CD4-positive, alpha-beta memory T cell (primary cell): Measurements from ENCODE around the gene LPAR3. TPM values are rescaled to one million over a fixed set of nuclear protein-coding genes. Genes with fewer than 3 reads are reported as not detected.

Source experiments
- CTCF ChIA-PET: fragments of 350-600 bp; sonication (Branson Sonifier 250); formaldehyde crosslinking; loops from one replicate; lab custom pipeline; 2021; ENCODE audit warnings: inconsistent platforms; ENCODE audit not compliant: partially characterized antibody; lab: Charles Lee
- POLR2A ChIA-PET: fragments of 350-600 bp; sonication (Branson Sonifier 250); formaldehyde crosslinking; loops from one replicate; lab custom pipeline; 2021; ENCODE audit not compliant: partially characterized antibody; lab: Charles Lee
- DNase-seq, 5 donors: peaks; one replicate each; pipeline versions ENCODE4 v3.0.0 to v3.0.0-alpha.2; 2020 to 2022; ENCODE audit warnings: mixed read lengths in 1 of 5
- H3K27ac ChIP-seq: one replicate; pipeline ENCODE4 v1.7.0; 2013; ENCODE audit warnings: low read depth, low read length
- H3K27me3 ChIP-seq: 2 replicates; pipeline ENCODE4 v1.7.0; 2013; ENCODE audit warnings: mild to moderate bottlenecking, low read length, moderate library complexity; ENCODE audit not compliant: insufficient read depth
- H3K36me3 ChIP-seq: 2 replicates; pipeline ENCODE4 v1.7.0; 2013; ENCODE audit warnings: mild to moderate bottlenecking, low read length, moderate library complexity; ENCODE audit not compliant: insufficient read depth
- H3K4me1 ChIP-seq: 2 replicates; pipeline ENCODE4 v1.7.0; 2013; ENCODE audit warnings: mild to moderate bottlenecking, low read length, moderate library complexity; ENCODE audit not compliant: insufficient read depth
- H3K4me3 ChIP-seq, 2 donors: one replicate each; pipeline ENCODE4 v1.7.0; 2013; ENCODE audit warnings: low read length in 2 of 2, mild to moderate bottlenecking in 1 of 2
- H3K9me3 ChIP-seq, 2 donors: one replicate each; pipeline ENCODE4 v1.7.0; 2013; ENCODE audit warnings: low read length in 2 of 2, control low read depth in 1 of 2; ENCODE audit not compliant: control insufficient read depth in 1 of 2
- H3K27ac Mint-ChIP-seq, 7 donors: one replicate each; pipeline ENCODE4 v1.8.0; 2020 to 2021; ENCODE audit warnings: mixed read lengths in 7 of 7, mild to moderate bottlenecking in 6 of 7, inconsistent platforms in 3 of 7, moderate library complexity in 3 of 7
- H3K27me3 Mint-ChIP-seq, 2 donors: one replicate each; pipeline ENCODE4 v1.8.0; 2020 to 2021; ENCODE audit warnings: mixed read lengths in 2 of 2
- H3K36me3 Mint-ChIP-seq, 2 donors: one replicate each; pipeline ENCODE4 v1.8.0; 2020 to 2021; ENCODE audit warnings: mixed read lengths in 2 of 2, inconsistent platforms in 1 of 2, mild to moderate bottlenecking in 1 of 2
- H3K4me1 Mint-ChIP-seq, 4 donors: one replicate each; pipeline ENCODE4 v1.8.0; 2020 to 2021; ENCODE audit warnings: mixed read lengths in 4 of 4, mild to moderate bottlenecking in 1 of 4
- H3K4me3 Mint-ChIP-seq, 8 donors: one replicate each; pipeline ENCODE4 v1.8.0; 2020 to 2021; ENCODE audit warnings: mixed read lengths in 8 of 8, mild to moderate bottlenecking in 7 of 8, moderate library complexity in 6 of 8, inconsistent platforms in 3 of 8
- H3K9me3 Mint-ChIP-seq, 8 donors: one replicate each; pipeline ENCODE4 v1.8.0; 2020 to 2021; ENCODE audit warnings: mixed read lengths in 8 of 8, mild to moderate bottlenecking in 5 of 8, inconsistent platforms in 3 of 8, moderate library complexity in 1 of 8
- intact Hi-C: fragments of 100-400 bp; cut with micrococcal nuclease; formaldehyde crosslinking; loops from one replicate; pipeline ENCODE4 v1.15.1; 2023
- polyA plus RNA-seq, 2 donors: library from polyadenylated mRNA; unstranded; fragments of 300-500 nt; fragmentation: Illumina TruSeq; gene quantifications; one replicate each; pipeline ENCODE4 v1.2.3, GENCODE V29; 2021
- total RNA-seq, 2 experiments: library from RNA; stranded (reverse); gene quantifications; one replicate each; pipeline ENCODE4 v1.2.3, GENCODE V29; 2021

Gene LPAR3
- total and polyA plus RNA-seq, 4 experiments from 2014 or later, result 2.4 to 4.1 (median 3.1) TPM

DNA sequence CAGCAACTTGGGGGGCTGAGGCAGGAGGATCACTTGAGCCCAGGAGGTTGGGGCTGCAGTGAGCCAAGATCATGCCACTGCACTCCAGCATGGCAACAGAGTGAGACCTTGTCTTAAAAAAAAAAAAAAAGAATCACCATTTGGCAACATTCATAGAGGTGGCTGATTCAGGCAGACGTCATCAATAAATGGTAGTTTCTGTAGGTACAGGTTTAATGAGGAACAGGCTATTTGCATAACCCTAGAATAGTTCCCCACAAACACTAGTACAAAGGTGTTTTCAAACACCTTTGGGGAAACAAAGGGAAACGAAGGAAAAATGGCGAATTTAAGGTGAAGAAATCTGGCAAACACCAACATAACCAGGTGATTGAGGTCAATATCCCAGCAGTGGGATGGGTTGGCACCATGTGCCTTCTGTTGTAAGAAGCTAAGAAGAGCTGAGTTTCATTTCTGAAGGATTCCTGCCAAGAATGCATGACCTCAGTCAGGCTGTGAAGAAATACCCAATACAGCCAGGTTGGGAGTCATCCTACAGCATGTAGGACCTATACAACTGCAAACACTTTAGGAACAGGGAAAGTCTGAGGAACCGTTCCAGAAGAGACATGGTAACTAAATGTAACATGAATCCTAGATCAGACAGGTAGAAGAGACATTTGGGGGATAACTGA, 5.6 kb downstream of the LPAR3 start:
- H3K9me3 Mint-ChIP-seq, result no peaks in the 10 kb centered on the region
- H3K27ac ChIP-seq, result no peak overlapping the region
- intact Hi-C loops, result no loop called here
- ChIA-PET CTCF (no interaction called here), POLR2A (no interaction called here)
- H3K4me1 ChIP-seq, result peaks cover 17% of the 10 kb centered on the region
- H3K27me3 Mint-ChIP-seq, result peaks cover 1 to 7% of the 10 kb centered on the region in 2 donors
- DNase-seq, result no peak
- no peak overlapping the region for H3K27ac Mint-ChIP-seq
- no peaks in the 10 kb centered on the region for H3K36me3 Mint-ChIP-seq
- H3K4me3 ChIP-seq, result no peak overlapping the region
- H3K36me3 ChIP-seq, result no peaks in the 10 kb centered on the region
- no peak overlapping the region for H3K4me3 Mint-ChIP-seq
- H3K27me3 ChIP-seq, result no peaks in the 10 kb centered on the region
- H3K4me1 Mint-ChIP-seq, result peaks cover 14 to 41% (median 18%) of the 10 kb centered on the region in 4 donors
- H3K9me3 ChIP-seq, result no peaks in the 10 kb centered on the region

DNA sequence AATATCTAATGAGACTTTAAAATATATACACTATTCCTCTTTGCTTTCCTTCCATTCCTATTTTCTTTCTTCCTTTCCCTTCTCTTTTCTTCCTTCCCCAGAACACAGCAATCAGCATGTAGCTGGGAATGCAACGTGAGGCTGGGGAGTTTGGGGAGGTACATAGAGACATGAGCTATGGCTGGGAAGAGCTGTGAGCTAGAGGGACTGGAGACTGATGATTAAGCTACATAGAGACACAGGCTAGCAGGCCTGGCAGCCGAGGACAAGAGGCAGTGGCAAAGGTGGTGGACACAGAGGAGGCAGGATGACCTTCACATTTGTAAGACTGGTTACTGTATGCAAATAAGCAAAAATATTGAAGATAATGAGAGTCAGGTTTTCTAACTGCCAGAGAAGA, 7.5 kb downstream of the LPAR3 start:
- intact Hi-C loops, result no loop called here
- CTCF ChIA-PET, result no interaction called here

DNA sequence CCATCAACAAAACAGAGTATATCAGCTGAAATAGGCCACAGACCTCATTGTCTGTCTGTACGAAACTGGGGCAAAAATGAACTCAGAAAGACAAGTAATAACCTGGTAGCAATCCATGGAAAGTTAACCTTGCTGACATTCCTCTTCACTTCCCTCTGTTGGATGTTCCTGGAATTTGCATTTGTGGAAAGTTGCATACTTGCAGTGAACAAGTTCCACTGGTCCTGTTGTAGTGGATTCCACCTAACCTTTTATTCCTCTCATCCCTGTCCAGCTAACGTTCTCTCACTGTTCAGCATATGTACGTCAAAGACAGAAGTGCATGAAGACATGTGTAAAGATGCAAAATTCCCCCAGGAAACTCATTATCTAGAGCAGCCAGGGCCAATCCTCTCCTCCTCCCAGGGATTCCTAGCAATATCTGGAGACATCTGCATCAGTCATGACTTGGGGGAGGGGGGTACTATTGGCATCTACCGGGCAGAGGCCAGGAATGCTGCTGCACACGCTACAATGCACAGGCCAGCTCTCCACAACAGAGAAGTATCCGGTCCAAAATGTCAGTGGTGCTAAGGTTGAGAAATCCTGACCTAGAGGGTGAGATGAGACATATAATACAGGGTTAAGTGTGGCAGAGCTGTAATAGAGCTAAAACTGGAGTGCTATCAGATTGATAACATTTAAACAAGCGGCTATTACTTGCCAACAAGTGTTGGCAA, 8.2 kb downstream of the LPAR3 start:
- intact Hi-C loops, result no loop called here
- Mint-ChIP-seq H3K4me1 (peaks cover 9 to 18% (median 12%) of the 10 kb centered on the region in 4 donors), H3K9me3 (peaks cover 0 to 7% (median 0%) of the 10 kb centered on the region in 8 donors), H3K36me3 (peaks cover 0 to 5% of the 10 kb centered on the region in 2 donors), H3K4me3 (no peak overlapping the region), H3K27ac (no peak overlapping the region), H3K27me3 (peaks cover 0 to 2% of the 10 kb centered on the region in 2 donors)
- Histone ChIP-seq H3K27me3 (no peaks in the 10 kb centered on the region), H3K9me3 (no peaks in the 10 kb centered on the region), H3K4me1 (peaks cover 15% of the 10 kb centered on the region), H3K36me3 (no peaks in the 10 kb centered on the region), H3K27ac (no peak overlapping the region), H3K4me3 (no peak overlapping the region)
- DNase-seq, result no peak
- CTCF ChIA-PET, result no interaction called here
- POLR2A ChIA-PET, result no interaction called here

More for the DNA sequence above, 7.5 kb downstream of the LPAR3 start:
- H3K4me1 ChIP-seq, result peaks cover 15% of the 10 kb centered on the region
- no peak for DNase-seq
- peaks cover 11 to 25% (median 13%) of the 10 kb centered on the region in 4 donors for H3K4me1 Mint-ChIP-seq
- no peaks in the 10 kb centered on the region for H3K36me3 ChIP-seq
- peaks cover 0 to 2% of the 10 kb centered on the region in 2 donors for H3K27me3 Mint-ChIP-seq
- no peaks in the 10 kb centered on the region for H3K36me3 Mint-ChIP-seq
- no peak overlapping the region for H3K4me3 ChIP-seq
- POLR2A ChIA-PET, result no interaction called here
- H3K27me3 ChIP-seq, result no peaks in the 10 kb centered on the region
- H3K27ac ChIP-seq, result no peak overlapping the region
- peak overlapping the region in 1 of 7 donors; percentile 27 for H3K27ac Mint-ChIP-seq
- H3K4me3 Mint-ChIP-seq, result no peak overlapping the region
- H3K9me3 ChIP-seq, result no peaks in the 10 kb centered on the region
- peaks cover 0 to 7% (median 0%) of the 10 kb centered on the region in 8 donors for H3K9me3 Mint-ChIP-seq

DNA sequence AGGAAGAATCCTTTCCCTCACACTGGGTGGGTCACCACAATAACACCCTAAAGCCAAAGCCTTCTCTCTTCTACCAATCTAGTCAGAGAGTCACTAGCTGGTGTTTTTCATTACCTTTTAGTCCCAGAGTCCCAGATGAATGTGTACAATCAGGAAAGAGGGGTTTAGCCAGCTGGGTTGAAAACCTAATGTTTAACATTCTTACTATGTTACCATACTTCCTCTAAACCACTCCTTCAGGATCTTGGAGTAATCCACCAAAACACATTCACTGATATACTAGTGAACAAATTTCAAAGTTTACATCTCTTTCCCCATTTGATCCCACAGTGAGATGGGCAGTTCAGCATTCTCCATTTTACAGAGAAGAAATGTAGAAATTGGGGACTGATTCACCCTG, 9.7 kb downstream of the LPAR3 start:
- Mint-ChIP-seq H3K27me3 (no peaks in the 10 kb centered on the region), H3K4me1 (peaks cover under 1 to 5% (median 5%) of the 10 kb centered on the region in 4 donors), H3K4me3 (no peak overlapping the region), H3K9me3 (peaks cover 0 to 7% (median 0%) of the 10 kb centered on the region in 8 donors), H3K36me3 (peaks cover 0 to 5% of the 10 kb centered on the region in 2 donors), H3K27ac (no peak overlapping the region)
- no peak overlapping the region for H3K27ac ChIP-seq
- intact Hi-C loops, result no loop called here
- H3K4me3 ChIP-seq, result no peak overlapping the region
- peaks cover under 1% of the 10 kb centered on the region for H3K4me1 ChIP-seq
- no peak for DNase-seq
- no peaks in the 10 kb centered on the region for H3K27me3 ChIP-seq
- H3K9me3 ChIP-seq, result no peaks in the 10 kb centered on the region
- ChIA-PET POLR2A (no interaction called here), CTCF (no interaction called here)
- no peaks in the 10 kb centered on the region for H3K36me3 ChIP-seq

DNA sequence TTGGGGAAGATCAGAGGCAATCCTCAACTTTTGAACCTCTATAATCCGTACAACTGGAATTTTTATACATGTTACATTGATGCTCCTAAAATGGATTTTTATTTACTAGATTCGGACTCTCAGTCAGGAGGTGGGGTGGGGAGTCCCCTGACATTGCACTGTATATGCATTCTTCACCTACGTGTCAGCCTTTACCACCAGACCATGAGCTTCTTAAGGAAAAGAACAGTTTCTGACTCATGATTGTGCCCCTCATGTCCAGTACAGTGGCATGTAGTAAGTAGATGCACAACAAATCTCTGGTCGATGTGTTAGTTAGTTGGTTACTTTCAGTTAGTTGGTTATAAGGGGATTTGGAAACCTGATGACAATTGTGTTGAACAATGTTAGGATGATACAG, 15.4 kb downstream of the LPAR3 start:
- Histone ChIP-seq H3K4me1 (peaks cover 6% of the 10 kb centered on the region), H3K4me3 (no peak overlapping the region), H3K27me3 (no peaks in the 10 kb centered on the region), H3K36me3 (no peaks in the 10 kb centered on the region), H3K9me3 (no peaks in the 10 kb centered on the region), H3K27ac (no peak overlapping the region)
- Mint-ChIP-seq H3K27ac (no peak overlapping the region), H3K4me3 (no peak overlapping the region), H3K36me3 (peaks cover 0 to 5% of the 10 kb centered on the region in 2 donors), H3K9me3 (peaks cover 0 to 7% (median under 1%) of the 10 kb centered on the region in 8 donors), H3K4me1 (peaks cover 1 to 17% (median 9%) of the 10 kb centered on the region in 4 donors), H3K27me3 (no peaks in the 10 kb centered on the region)
- CTCF ChIA-PET, result no interaction called here
- DNase-seq, result no peak
- intact Hi-C loops, result no loop called here
- POLR2A ChIA-PET, result no interaction called here

DNA sequence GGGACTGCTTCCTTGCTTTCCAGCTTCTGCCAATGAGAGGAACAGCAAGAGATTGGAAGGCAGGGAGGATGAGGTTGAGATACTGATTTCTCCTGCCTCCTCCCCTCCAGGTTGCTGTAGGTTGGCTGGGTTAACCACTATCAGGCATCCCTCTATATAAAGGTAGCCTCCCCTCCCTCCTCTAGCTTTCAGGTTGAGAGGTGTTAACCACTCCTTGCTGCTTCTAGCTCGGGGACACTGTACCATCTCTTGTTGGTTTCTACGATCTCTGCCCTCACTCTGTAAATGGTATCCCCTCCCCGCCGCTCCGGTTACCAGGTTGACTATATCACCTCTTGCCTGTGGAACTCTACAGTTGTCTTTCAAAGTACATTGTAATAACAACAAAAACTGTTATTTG, 16.7 kb downstream of the LPAR3 start:
- DNase-seq, result peak in 4 of 5 donors; percentile 29 to 55 (median 38)
- H3K36me3 ChIP-seq, result no peaks in the 10 kb centered on the region
- Mint-ChIP-seq H3K27me3 (no peaks in the 10 kb centered on the region), H3K27ac (peak overlapping the region in 1 of 7 donors; percentile 16), H3K36me3 (peaks cover 0 to 5% of the 10 kb centered on the region in 2 donors), H3K4me3 (peak overlapping the region in 1 of 8 donors; percentile 51), H3K4me1 (peaks cover 1 to 17% (median 9%) of the 10 kb centered on the region in 4 donors), H3K9me3 (peaks cover 0 to 1% (median 0%) of the 10 kb centered on the region in 8 donors)
- H3K4me3 ChIP-seq, result no peak overlapping the region
- H3K9me3 ChIP-seq, result no peaks in the 10 kb centered on the region
- POLR2A ChIA-PET, result no interaction called here
- H3K27ac ChIP-seq, result no peak overlapping the region
- intact Hi-C loops, result no loop called here
- H3K4me1 ChIP-seq, result peaks cover 6% of the 10 kb centered on the region
- no peaks in the 10 kb centered on the region for H3K27me3 ChIP-seq
- CTCF ChIA-PET, result no interaction called here

DNA sequence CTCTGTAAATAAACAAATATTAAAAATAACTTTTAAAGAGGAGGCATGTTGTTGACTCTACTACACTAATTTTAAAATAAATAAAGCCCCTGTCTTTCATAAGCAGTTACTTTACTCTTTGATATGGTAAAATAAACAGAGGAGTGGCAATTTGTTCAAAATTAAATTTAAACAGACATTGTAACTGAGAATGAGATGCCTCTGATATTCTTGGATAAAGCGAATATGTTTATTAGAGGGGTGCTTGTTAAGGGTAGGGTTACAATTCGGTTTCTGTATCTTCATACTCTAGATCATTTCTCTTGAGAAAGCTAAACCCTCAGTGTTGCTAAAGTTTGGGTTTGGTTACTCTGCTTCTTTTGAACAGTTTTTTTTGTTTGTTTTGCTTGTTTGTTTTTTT, 19.6 kb downstream of the LPAR3 start:
- peaks cover 6% of the 10 kb centered on the region for H3K4me1 ChIP-seq
- H3K36me3 ChIP-seq, result no peaks in the 10 kb centered on the region
- H3K27me3 ChIP-seq, result no peaks in the 10 kb centered on the region
- H3K4me1 Mint-ChIP-seq, result peaks cover 1 to 17% (median 9%) of the 10 kb centered on the region in 4 donors
- ChIA-PET POLR2A (no interaction called here), CTCF (no interaction called here)
- intact Hi-C loops, result no loop called here
- no peaks in the 10 kb centered on the region for H3K27me3 Mint-ChIP-seq
- no peaks in the 10 kb centered on the region for H3K9me3 ChIP-seq
- H3K36me3 Mint-ChIP-seq, result no peaks in the 10 kb centered on the region
- peaks cover 0 to 1% (median 0%) of the 10 kb centered on the region in 8 donors for H3K9me3 Mint-ChIP-seq
- H3K27ac Mint-ChIP-seq, result no peak overlapping the region
- H3K27ac ChIP-seq, result no peak overlapping the region
- no peak for DNase-seq
- H3K4me3 Mint-ChIP-seq, result no peak overlapping the region
- H3K4me3 ChIP-seq, result no peak overlapping the region
